Endodermal cell (in vitro differentiated cells): Measurements from ENCODE around the gene MMEL1. TPM values are rescaled to one million over a fixed set of nuclear protein-coding genes. Genes with fewer than 3 reads are reported as not detected.

Experiments used
- DNase-seq: peaks from one replicate; pipeline ENCODE4 v3.0.0-alpha.2; 2017
- H3K27ac ChIP-seq: 2 replicates; pipeline ENCODE4 v1.5.1; 2013; ENCODE audit warnings: mild to moderate bottlenecking, low read depth, low read length, moderate library complexity
- H3K27me3 ChIP-seq: 2 replicates; pipeline ENCODE4 v1.6.1; 2013; ENCODE audit warnings: mild to moderate bottlenecking, low read length, moderate library complexity; ENCODE audit not compliant: insufficient read depth, control insufficient read depth, poor library complexity, severe bottlenecking
- H3K36me3 ChIP-seq: 2 replicates; pipeline ENCODE4 v1.7.0; 2013; ENCODE audit warnings: mild to moderate bottlenecking, low read length, moderate library complexity; ENCODE audit not compliant: control insufficient read depth, insufficient read depth
- H3K4me1 ChIP-seq: one replicate; pipeline ENCODE4 v1.7.0; 2013; ENCODE audit warnings: low read length; ENCODE audit not compliant: control insufficient read depth, insufficient read depth
- H3K4me3 ChIP-seq: 2 replicates; pipeline ENCODE4 v1.5.1; 2013; ENCODE audit warnings: mild to moderate bottlenecking, low read length, moderate library complexity
- H3K9ac ChIP-seq: 2 replicates; pipeline ENCODE4 v1.6.1; 2013; ENCODE audit warnings: mild to moderate bottlenecking, low read length, moderate library complexity; ENCODE audit not compliant: poor library complexity, severe bottlenecking; ENCODE audit errors: extremely low read depth
- H3K9me3 ChIP-seq: 2 replicates; pipeline ENCODE4 v1.6.1; 2013; ENCODE audit warnings: mild to moderate bottlenecking, low read length, moderate library complexity; ENCODE audit not compliant: control insufficient read depth
- H3K27ac Mint-ChIP-seq: 2 replicates; pipeline ENCODE4 v1.8.0; 2020; ENCODE audit warnings: mixed read lengths
- H3K27me3 Mint-ChIP-seq: 2 replicates; pipeline ENCODE4 v1.8.0; 2021; ENCODE audit warnings: mild to moderate bottlenecking, mixed read lengths; ENCODE audit not compliant: insufficient read depth
- H3K36me3 Mint-ChIP-seq: 2 replicates; pipeline ENCODE4 v1.8.0; 2020; ENCODE audit warnings: low read depth, mixed read lengths
- H3K4me1 Mint-ChIP-seq: 2 replicates; pipeline ENCODE4 v1.8.0; 2020; ENCODE audit warnings: mixed read lengths
- H3K4me3 Mint-ChIP-seq: 2 replicates; pipeline ENCODE4 v1.8.0; 2020; ENCODE audit warnings: mild to moderate bottlenecking, moderate library complexity, mixed read lengths
- H3K9me3 Mint-ChIP-seq: 2 replicates; pipeline ENCODE4 v1.8.0; 2020; ENCODE audit warnings: mild to moderate bottlenecking, mixed read lengths
- CTCF ChIP-seq: fragments of 200-600 bp; sonication (generic); conservative IDR thresholded peaks from 2 replicates; pipeline ENCODE4 v1.5.0; 2021; ENCODE audit warnings: antibody characterized with exemption, mild to moderate bottlenecking
- WGBS, 2 experiments: methylation state at CpG; one replicate each; pipeline versions ENCODE4 v1.1.5 to v1.1.7; 2013; ENCODE audit warnings: missing lambda C conversion rate in 2 of 2, mixed read lengths in 1 of 2; ENCODE audit not compliant: insufficient coverage in 1 of 2, insufficient read length in 1 of 2; 5-methylcytosine and 5-hydroxymethylcytosine counted together
- total RNA-seq, 2 donors: library from RNA; stranded (reverse); fragmentation: NEBNext Ultra II Directional in 1 of 2; extraction: Animal tissue kit (Norgen Biotek cat#: 25700) in 1 of 2; gene quantifications; 2 replicates in 1 of 2; 3 replicates in 1 of 2; pipeline ENCODE4 v1.2.1, GENCODE V29; 2021

MMEL1 gene
- total RNA-seq, 2 donors from 2014 or later = 0.42 TPM; not detected in 1

GRCh38 chr1:2548068-2548589, 84.7 kb downstream of the MMEL1 start:
- no peak overlapping the region for H3K4me3 ChIP-seq
- peak; percentile 96 for DNase-seq
- H3K9ac ChIP-seq = no peak overlapping the region
- H3K27ac ChIP-seq = peak overlapping the region; percentile 83
- no peaks in the 10 kb centered on the region for H3K36me3 Mint-ChIP-seq
- 0 to 53% methylated on average over 2 to 17 of the region's 17 CpGs for WGBS, 2 experiments
- H3K27me3 ChIP-seq = no peaks in the 10 kb centered on the region
- no peaks in the 10 kb centered on the region for H3K27me3 Mint-ChIP-seq
- no peaks in the 10 kb centered on the region for H3K36me3 ChIP-seq
- peak; percentile 97 for TF ChIP-seq CTCF
- H3K27ac Mint-ChIP-seq = peak overlapping the region; percentile 78
- H3K9me3 ChIP-seq = no peaks in the 10 kb centered on the region
- H3K4me1 ChIP-seq = no peaks in the 10 kb centered on the region
- no peaks in the 10 kb centered on the region for H3K4me1 Mint-ChIP-seq
- no peaks in the 10 kb centered on the region for H3K9me3 Mint-ChIP-seq
- peak overlapping the region; percentile 60 for H3K4me3 Mint-ChIP-seq

GRCh38 chr1:2547210-2548067, 85.4 kb downstream of the MMEL1 start:
- no peak for DNase-seq

More at GRCh38 chr1:2547210-2548067, 85.4 kb downstream of the MMEL1 start:
- Histone ChIP-seq H3K9me3 (no peaks in the 10 kb centered on the region), H3K9ac (peak overlapping the region; percentile 30), H3K27ac (peak overlapping the region; percentile 90), H3K36me3 (no peaks in the 10 kb centered on the region), H3K27me3 (no peaks in the 10 kb centered on the region), H3K4me1 (no peaks in the 10 kb centered on the region), H3K4me3 (peak overlapping the region; percentile 82)
- no peak for TF ChIP-seq CTCF
- no peaks in the 10 kb centered on the region for H3K36me3 Mint-ChIP-seq
- H3K9me3 Mint-ChIP-seq = no peaks in the 10 kb centered on the region
- H3K4me1 Mint-ChIP-seq = no peaks in the 10 kb centered on the region
- H3K27me3 Mint-ChIP-seq = no peaks in the 10 kb centered on the region
- H3K4me3 Mint-ChIP-seq = peak overlapping the region; percentile 60
- WGBS, 2 experiments = 19 to 26% methylated on average over 13 to 27 of the region's 27 CpGs
- H3K27ac Mint-ChIP-seq = peak overlapping the region; percentile 78
